Measurements from ENCODE around the gene CD63. TPM values are rescaled to one million over a fixed set of nuclear protein-coding genes. Genes with fewer than 3 reads are reported as not detected.

CD63 gene
- total RNA-seq: 1,000 to 10,000 TPM in 7 of 9 donors, 100 to 1,000 TPM in 2; 796 to 1,954 (median 1,283) TPM
- 1,000 to 10,000 TPM; 1,798 to 2,350 (median 1,843) TPM for polyA plus RNA-seq
- long read RNA-seq, donor 1, transcript CD63-216 (2 exons, 230 nt): minor isoform, 47 of 853 reads
- long read RNA-seq, donor 1, transcript CD63-201 (8 exons, 1,070 nt): major isoform, 505 of 853 reads
- long read RNA-seq, donor 1, transcript CD63-214 (7 exons, 949 nt): minor isoform, 90 of 853 reads
- long read RNA-seq, donor 1, transcript CD63-206 (5 exons, 648 nt): minor isoform, 45 of 853 reads
- long read RNA-seq, donor 1, partial matches to known transcripts: 120 of 853 reads
- long read RNA-seq, donor 1, other reads (novel, unspliced or antisense): 0 of 853 reads
- long read RNA-seq, donor 2, transcript CD63-206 (5 exons, 648 nt): minor isoform, 36 of 483 reads
- long read RNA-seq, donor 2, transcript CD63-205 (3 exons, 499 nt): minor isoform, 22 of 483 reads
- long read RNA-seq, donor 2, transcript CD63-214 (7 exons, 949 nt): minor isoform, 26 of 483 reads
- long read RNA-seq, donor 2, transcript CD63-201 (8 exons, 1,070 nt): major isoform, 305 of 483 reads
- long read RNA-seq, donor 2, partial matches to known transcripts: 68 of 483 reads
- long read RNA-seq, donor 2, other reads (novel, unspliced or antisense): 0 of 483 reads
- long read RNA-seq, donor 3, transcript CD63-206 (5 exons, 648 nt): minor isoform, 33 of 621 reads
- long read RNA-seq, donor 3, transcript CD63-214 (7 exons, 949 nt): minor isoform, 62 of 621 reads
- long read RNA-seq, donor 3, transcript CD63-201 (8 exons, 1,070 nt): major isoform, 419 of 621 reads
- long read RNA-seq, donor 3, transcript CD63-216 (2 exons, 230 nt): minor isoform, 38 of 621 reads
- long read RNA-seq, donor 3, partial matches to known transcripts: 41 of 621 reads
- long read RNA-seq, donor 3, other reads (novel, unspliced or antisense): 0 of 621 reads
- long read RNA-seq, donor 4, transcript CD63-214 (7 exons, 949 nt): minor isoform, 42 of 610 reads
- long read RNA-seq, donor 4, transcript CD63-208 (8 exons, 1,233 nt): minor isoform, 11 of 610 reads
- long read RNA-seq, donor 4, transcript CD63-201 (8 exons, 1,070 nt): major isoform, 535 of 610 reads
- long read RNA-seq, donor 4, partial matches to known transcripts: 12 of 610 reads
- long read RNA-seq, donor 4, other reads (novel, unspliced or antisense): 7 of 610 reads
- long read RNA-seq, donor 5, transcript CD63-208 (8 exons, 1,233 nt): minor isoform, 15 of 934 reads
- long read RNA-seq, donor 5, transcript CD63-201 (8 exons, 1,070 nt): major isoform, 844 of 934 reads
- long read RNA-seq, donor 5, transcript CD63-214 (7 exons, 949 nt): minor isoform, 36 of 934 reads
- long read RNA-seq, donor 5, transcript CD63-216 (2 exons, 230 nt): minor isoform, 13 of 934 reads
- long read RNA-seq, donor 5, partial matches to known transcripts: 9 of 934 reads
- long read RNA-seq, donor 5, other reads (novel, unspliced or antisense): 12 of 934 reads
- long read RNA-seq, donor 6, transcript CD63-201 (8 exons, 1,070 nt): major isoform, 269 of 320 reads
- long read RNA-seq, donor 6, transcript CD63-208 (8 exons, 1,233 nt): minor isoform, 7 of 320 reads
- long read RNA-seq, donor 6, transcript CD63-214 (7 exons, 949 nt): minor isoform, 19 of 320 reads
- long read RNA-seq, donor 6, partial matches to known transcripts: 19 of 320 reads
- long read RNA-seq, donor 6, other reads (novel, unspliced or antisense): 3 of 320 reads
- long read RNA-seq, donor 7, transcript CD63-214 (7 exons, 949 nt): minor isoform, 31 of 507 reads
- long read RNA-seq, donor 7, transcript CD63-206 (5 exons, 648 nt): minor isoform, 38 of 507 reads
- long read RNA-seq, donor 7, transcript CD63-205 (3 exons, 499 nt): minor isoform, 40 of 507 reads
- long read RNA-seq, donor 7, transcript CD63-201 (8 exons, 1,070 nt): major isoform, 279 of 507 reads
- long read RNA-seq, donor 7, partial matches to known transcripts: 84 of 507 reads
- long read RNA-seq, donor 7, other reads (novel, unspliced or antisense): 5 of 507 reads
- long read RNA-seq, donor 8, transcript CD63-216 (2 exons, 230 nt): minor isoform, 34 of 952 reads
- long read RNA-seq, donor 8, transcript CD63-201 (8 exons, 1,070 nt): major isoform, 662 of 952 reads
- long read RNA-seq, donor 8, transcript CD63-214 (7 exons, 949 nt): minor isoform, 66 of 952 reads
- long read RNA-seq, donor 8, transcript CD63-206 (5 exons, 648 nt): minor isoform, 41 of 952 reads
- long read RNA-seq, donor 8, partial matches to known transcripts: 115 of 952 reads
- long read RNA-seq, donor 8, other reads (novel, unspliced or antisense): 6 of 952 reads
- long read RNA-seq, donor 9, transcript CD63-216 (2 exons, 230 nt): minor isoform, 46 of 588 reads
- long read RNA-seq, donor 9, transcript CD63-214 (7 exons, 949 nt): minor isoform, 43 of 588 reads
- long read RNA-seq, donor 9, transcript CD63-201 (8 exons, 1,070 nt): major isoform, 381 of 588 reads
- long read RNA-seq, donor 9, transcript CD63-205 (3 exons, 499 nt): minor isoform, 30 of 588 reads
- long read RNA-seq, donor 9, partial matches to known transcripts: 56 of 588 reads
- long read RNA-seq, donor 9, other reads (novel, unspliced or antisense): 0 of 588 reads
- long read RNA-seq, donor 10, transcript CD63-216 (2 exons, 230 nt): minor isoform, 16 of 446 reads
- long read RNA-seq, donor 10, transcript CD63-201 (8 exons, 1,070 nt): major isoform, 285 of 446 reads
- long read RNA-seq, donor 10, transcript CD63-214 (7 exons, 949 nt): minor isoform, 35 of 446 reads
- long read RNA-seq, donor 10, transcript CD63-205 (3 exons, 499 nt): minor isoform, 20 of 446 reads
- long read RNA-seq, donor 10, partial matches to known transcripts: 74 of 446 reads
- long read RNA-seq, donor 10, other reads (novel, unspliced or antisense): 0 of 446 reads

GRCh38 chr12:55728939-55729818, at the start of gene CD63:
TSS of gene CD63 (minus strand) at chr12:55729009. CDS start at chr12:55728341, 668 bp downstream.
- intact Hi-C loops (cut with DNase I): no loop called here
- DNase-seq: peak; percentile 92 to 97 (median 95)
- H3K27me3 ChIP-seq: no peaks in the 10 kb centered on the region
- no peaks in the 10 kb centered on the region for H3K9me3 ChIP-seq (replicated peaks in 1 of 3)
- peak; percentile 65 to 80 for TF ChIP-seq POLR2A (IDR thresholded peaks at IDR 0.05)
- no peak for TF ChIP-seq CTCF (IDR thresholded peaks at IDR 0.05)
- peak within 1 kb of the TSS; percentile 97 to 100 (median 100) for H3K27ac ChIP-seq
- WGBS, 4 donors: 0 to 6% (median 0%) methylated on average over 3 to 61 of the region's 61 CpGs
- peak within 1 kb of the TSS; percentile 73 to 94 (median 81) for H3K4me3 ChIP-seq
- peaks cover 0 to 30% of the 10 kb centered on the region in 2 donors for H3K36me3 ChIP-seq (replicated peaks in 1 of 2)
- peaks cover 25 to 33% of the 10 kb centered on the region in 2 donors for H3K4me1 ChIP-seq (replicated peaks in 1 of 2)

GRCh38 chr12:55777856-55778255, 49.0 kb upstream of the CD63 start:
- TF ChIP-seq CTCF (IDR thresholded peaks at IDR 0.05) (no peak), POLR2A (IDR thresholded peaks at IDR 0.05) (no peak)
- intact Hi-C loops (cut with DNase I): no loop called here
- H3K27me3 ChIP-seq: no peaks in the 10 kb centered on the region
- no peak for DNase-seq
- no peaks in the 10 kb centered on the region for H3K9me3 ChIP-seq (replicated peaks in 1 of 3)
- no peak overlapping the region for H3K27ac ChIP-seq
- 91 to 92% (median 92%) methylated on average over 3 of the region's 3 CpGs for WGBS, 4 donors
- H3K4me3 ChIP-seq: no peak overlapping the region
- peaks cover 0 to 3% of the 10 kb centered on the region in 2 donors for H3K4me1 ChIP-seq (replicated peaks in 1 of 2)
- H3K36me3 ChIP-seq (replicated peaks in 1 of 2): peaks cover 0 to 39% of the 10 kb centered on the region in 2 donors

All from adrenal gland (tissue), 19 donors.